MV-4-11 (cell line): ENCODE data around the gene PLCE1.
"Not testable (repeated sequence)": the region's sequence is repeated elsewhere in the genome, so short reads cannot be mapped to it uniquely, and the experiment has no call there.

Source experiments
- DNase-seq: peaks from one replicate; lab custom pipeline; 2025; lab: John Stamatoyannopoulos, UW

The PLCE1 gene

DNA sequence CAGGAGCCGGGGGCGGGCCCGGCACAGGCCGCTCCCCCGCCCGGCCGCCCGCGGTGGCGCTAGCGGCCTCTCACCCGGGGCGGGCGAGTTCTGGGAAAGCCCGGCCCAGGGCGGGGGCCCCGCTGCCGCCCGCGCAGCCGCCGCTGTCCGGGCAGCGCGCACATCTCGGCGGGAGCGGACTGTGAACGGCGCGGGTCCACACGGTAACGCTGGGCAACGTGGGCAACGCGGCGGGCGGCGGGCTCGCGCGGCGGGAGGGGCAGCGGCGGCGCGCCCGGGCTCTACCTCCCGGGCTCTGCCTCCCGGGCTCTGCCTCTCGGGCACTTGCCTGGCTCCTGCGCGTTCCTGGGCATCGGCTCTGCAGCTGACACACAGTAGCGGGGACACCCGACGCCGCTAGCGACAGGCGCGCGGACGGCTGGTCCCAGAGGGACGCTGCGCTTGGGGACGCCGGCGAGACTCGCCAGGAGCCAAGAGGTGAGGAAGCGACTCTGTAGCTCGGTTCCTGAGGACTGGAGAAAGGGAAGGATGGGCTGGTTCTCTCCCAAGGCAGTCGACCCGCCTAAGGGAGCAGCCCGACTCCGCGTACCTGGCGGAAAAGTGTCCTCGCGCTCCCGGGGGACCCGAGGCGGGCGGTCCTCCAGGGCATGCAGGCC lies at the start of gene PLCE1:
Gene PLCE1, plus strand, starts transcription at position 150 of the 656 bp plus-strand sequence. CDS start 37,116 bp downstream, outside the sequence.
- no peak for DNase-seq

DNA sequence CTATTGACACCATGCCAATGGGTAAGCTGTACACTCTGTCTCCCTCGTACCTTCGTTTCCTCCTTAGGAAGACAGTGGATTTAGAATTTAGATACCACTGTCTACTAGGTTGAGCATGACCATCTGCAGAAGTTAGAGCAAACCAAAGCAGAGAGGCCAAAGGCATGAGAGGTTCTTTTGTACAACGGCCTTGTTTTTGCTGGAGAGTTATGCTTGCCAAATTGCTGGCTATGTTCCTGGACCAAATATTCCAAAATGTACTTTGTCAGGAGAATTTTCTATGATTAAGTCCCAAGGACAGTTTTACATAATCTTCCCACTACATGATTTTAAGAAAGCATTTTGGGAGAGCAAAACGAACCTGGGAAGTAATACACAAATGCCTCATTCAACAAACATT lies 47.9 kb upstream of the PLCE1 start:
- no peak for DNase-seq

DNA sequence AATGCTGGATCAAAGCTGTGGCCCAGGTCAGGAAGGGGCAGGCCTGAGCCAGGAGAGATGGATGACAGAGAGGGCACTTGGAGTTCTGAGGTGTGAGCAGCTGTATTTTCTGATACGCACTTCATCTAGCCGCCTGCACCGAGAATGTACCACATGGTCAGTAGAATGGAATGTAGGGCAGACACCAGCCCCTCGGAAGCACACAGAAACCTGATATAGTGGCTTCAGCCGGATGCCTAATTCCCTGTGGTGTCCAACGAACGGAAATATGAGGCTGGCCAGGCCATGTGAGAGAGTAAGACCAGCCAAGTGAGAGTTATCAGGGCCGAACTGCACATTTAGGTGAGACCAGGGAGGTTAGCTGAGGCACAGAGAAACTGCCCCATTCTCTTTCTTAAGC lies 46.7 kb upstream of the PLCE1 start:
- no peak for DNase-seq

GRCh38 chr10:93947524-93947923 lies 46.2 kb upstream of the PLCE1 start:
- DNase-seq = no peak

DNA sequence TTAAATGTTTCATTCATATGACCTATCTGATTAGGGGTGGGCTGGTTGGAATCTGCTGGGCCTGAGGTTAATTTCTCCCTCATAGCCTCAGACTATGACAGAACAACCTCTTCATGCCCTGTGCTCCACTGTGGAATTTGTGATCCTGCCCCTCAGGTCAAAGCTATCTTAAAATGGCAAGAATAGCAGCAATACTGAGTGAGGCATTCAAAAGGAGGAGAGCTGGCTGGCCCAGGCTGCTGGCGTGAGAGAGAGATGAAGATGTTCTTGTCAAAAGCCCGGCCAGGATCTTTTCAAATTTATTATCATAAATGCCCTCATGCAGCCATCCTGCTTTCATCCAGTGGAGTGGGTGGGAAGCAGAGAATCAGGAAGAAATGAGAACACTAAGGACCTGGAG lies 41.8 kb upstream of the PLCE1 start:
- DNase-seq = no peak

DNA sequence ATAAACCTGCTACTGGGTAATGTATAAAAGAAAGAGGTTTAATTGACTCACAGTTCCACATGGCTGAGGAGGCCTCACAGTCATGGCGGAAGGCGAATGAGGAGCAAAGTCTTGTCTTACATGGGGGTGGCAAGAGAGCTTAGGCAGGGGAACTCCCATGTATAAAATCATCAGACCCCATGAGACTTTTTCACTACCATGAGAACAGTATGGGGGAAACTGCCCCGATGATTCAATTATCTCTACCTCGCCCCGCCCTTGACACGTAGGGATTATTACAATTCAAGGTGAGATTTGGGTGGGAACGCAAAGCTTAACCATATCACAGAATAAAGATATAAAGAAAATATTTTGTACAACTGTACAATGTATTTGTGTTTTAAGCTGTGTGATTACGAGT lies 39.4 kb upstream of the PLCE1 start:
- DNase-seq = no peak

GRCh38 chr10:93954726-93955363 lies 38.9 kb upstream of the PLCE1 start:
- DNase-seq = no peak

- no peak for DNase-seq
Measured at GRCh38 chr10:93958834-93959233, 34.9 kb upstream of the PLCE1 start.

GRCh38 chr10:93960988-93961387 lies 32.7 kb upstream of the PLCE1 start:
- not testable (repeated sequence) for DNase-seq

DNA sequence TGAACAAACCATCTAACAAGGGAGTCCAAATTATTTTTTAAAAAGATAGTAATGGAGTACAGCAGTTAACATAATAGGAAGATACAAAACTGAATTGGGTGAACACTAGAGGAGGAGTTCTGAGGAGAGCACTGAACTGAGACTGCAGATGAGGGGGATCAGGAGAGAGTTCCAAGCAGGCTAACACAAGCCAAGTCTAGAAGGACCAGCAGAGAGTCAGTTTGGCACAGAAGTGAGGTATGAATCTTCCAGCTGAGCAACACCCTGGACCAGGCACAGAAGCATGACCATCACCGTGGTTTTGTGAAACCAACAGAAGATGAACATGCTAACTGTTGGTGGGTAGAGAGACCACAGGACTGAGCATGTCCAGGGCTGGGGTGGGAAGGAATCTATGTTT lies 30.8 kb upstream of the PLCE1 start:
- DNase-seq = no peak

DNA sequence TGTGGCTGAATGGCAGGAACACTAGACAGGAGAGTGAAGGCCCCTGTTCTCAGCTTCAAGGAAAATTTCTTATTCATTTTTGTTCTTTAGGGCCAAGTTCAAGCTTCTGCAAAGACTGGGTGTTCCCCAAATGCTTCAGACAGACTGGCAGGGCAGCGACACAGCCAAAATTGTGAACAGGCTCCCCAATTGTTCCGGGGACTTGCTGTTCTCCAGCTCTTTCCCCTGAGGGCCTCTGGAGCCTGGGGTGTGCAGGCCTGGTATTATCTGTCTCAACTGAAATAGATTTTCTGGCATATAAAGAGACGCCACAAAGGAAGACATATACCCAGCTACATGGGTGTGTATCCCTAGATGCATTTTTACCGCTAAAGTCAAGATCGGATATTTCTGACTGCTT lies 30.3 kb upstream of the PLCE1 start:
- DNase-seq = no peak

DNA sequence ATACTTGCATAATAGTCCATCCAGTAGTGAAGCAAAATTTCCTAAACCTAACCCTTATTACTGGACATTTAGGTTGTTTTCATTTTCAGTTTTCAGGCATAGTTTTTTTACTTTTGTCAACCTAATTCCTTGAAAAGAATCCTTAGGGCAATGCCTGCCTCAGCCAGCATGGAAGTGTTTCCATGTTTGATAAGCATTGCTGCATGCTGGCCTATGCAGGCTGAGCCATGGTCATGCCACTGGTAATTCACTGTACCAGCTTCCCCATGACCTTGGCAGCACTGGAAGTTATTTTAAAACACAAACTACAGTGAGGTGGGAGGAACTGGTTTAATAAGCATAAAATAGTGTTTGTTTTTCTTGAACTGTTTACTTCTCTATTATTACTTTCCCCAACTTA lies 27.8 kb upstream of the PLCE1 start:
- DNase-seq = no peak

DNA sequence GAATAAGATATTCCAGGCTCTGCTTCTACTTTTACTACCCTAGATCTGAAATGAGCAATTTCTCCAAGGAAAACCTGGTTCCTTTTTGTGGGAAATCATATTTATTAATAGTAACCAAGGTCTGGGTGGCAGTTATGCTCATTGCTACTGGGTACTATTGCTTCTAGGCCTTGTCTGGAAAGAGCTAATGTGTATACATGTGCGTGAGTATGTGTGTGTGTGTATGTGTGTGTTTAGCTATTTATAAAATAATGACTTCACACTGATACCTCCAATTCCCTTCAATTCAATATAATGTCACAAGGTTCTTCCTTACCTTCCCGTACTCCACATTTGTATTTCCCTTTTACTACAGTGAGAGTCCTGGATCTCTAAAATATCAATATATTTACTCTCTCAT lies 26.0 kb upstream of the PLCE1 start:
- no peak for DNase-seq

DNA sequence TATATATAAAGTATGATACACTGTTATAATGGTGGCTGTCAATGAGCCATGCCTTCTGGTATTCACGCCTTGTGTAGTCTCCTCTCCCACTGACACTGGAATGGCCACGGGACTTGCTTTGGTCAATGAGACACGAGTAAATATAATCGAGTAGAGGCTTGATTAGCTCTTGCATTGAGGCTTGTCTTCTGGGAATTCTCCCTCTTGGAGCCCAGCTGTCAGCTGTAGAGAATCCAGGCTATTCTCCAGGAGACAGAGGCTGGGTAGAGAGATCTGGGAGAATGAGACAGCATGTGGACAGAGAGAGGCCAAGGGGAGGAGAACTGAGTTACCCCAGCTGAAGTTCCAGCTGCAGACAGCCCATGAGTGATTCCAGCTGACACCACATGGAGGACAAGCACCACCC lies 25.2 kb upstream of the PLCE1 start:
- DNase-seq = no peak

- not testable (repeated sequence) for DNase-seq
Measured at GRCh38 chr10:93970433-93971010, 23.2 kb upstream of the PLCE1 start.

- DNase-seq = no peak
Measured at GRCh38 chr10:93973748-93974445, 19.8 kb upstream of the PLCE1 start.

DNA sequence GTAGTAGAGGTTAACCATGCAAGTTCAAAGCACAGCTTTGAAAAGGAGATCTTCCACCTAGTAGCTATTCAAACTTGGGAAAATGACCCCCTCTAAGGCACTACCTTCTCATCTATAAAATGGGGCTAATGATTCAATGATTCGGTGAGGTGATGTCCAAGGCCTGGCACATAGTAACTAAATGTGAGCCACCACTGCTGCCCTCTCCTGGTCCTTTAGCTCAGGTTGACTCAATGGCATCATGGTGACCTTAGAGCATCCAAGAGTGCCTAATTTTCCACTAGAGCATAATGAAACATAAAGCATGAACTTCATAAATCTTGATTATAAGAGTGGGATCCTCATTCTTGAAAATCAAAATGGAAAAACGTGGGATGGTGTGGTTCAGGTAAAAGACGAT lies 16.3 kb upstream of the PLCE1 start:
- DNase-seq = no peak

DNA sequence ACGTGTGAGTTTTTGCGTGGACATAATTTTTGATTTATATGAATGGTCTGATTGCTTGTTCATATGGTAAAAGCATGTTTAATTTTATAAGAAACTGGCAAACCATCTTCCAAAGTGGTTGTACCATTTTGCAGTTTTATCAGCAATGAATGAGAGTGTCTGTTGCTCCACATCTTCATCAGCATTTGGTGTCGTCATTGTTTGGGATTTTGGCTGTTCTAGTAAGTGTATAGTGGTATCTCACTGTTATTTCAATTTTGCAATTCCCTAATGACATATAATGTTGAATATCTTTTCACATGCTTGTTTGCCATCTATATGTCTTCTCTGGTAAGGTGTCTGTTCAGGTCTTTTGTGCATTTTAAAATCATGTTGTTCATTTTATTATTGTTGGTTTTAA lies 13.2 kb upstream of the PLCE1 start:
- no peak for DNase-seq

DNA sequence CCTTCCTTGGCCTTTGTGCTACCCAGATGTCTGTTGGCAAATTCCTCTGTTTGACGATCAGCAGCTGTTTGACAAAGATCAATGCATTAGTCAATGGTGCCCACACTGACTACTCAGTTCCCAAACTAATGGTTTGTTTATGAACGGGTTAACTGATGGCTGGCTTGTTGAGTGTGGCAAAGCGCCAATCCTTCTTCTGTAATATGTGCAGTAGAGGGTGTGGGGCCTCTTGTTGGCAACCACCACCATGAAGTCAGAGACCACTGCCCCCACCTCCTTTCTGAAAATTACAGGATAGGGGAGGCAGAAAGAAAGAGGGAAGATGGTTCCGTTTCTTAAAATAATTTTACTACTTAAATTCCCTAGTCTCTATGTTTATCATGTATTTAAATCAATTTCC lies 2.6 kb upstream of the PLCE1 start:
- no peak for DNase-seq

GRCh38 chr10:93991596-93992284 lies 2.0 kb upstream of the PLCE1 start:
- no peak for DNase-seq

DNA sequence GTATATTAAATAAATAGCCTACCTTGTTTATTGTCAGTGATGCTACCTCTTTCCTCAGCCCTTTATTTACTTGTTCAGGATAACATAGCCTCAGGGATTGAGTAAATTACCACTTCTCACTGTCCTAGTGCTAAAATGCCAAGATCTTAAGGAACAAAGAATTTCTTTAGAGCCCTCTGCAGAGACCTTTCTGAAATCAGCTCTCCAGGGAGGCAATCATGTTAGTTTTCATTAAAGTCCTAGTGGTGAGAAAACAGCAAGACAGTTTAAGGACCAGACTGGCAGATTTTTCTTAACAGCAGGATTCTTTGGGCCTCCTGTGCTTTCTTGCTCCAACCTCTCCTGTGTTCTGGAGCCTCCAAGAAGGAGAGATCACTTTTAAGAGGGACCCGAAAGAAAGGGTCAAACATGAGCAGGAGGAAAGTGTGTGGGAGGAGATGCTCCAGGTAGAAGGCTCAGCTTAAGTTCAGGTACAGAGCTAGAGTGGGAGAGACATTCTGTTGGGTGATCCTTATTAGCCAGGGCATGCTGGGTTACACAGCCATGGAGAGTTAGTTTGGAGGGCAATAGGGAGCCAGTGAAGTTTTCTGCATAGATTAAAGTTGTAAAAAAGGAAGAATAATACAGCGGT lies 1.2 kb upstream of the PLCE1 start:
- no peak for DNase-seq

GRCh38 chr10:93993414-93993781 lies 333 bp upstream of the PLCE1 start:
- DNase-seq = no peak
